22Rv1 (cell line): ENCODE data around the gene KIFC3.

Experiments used
- CTCF ChIP-seq: fragments of 450-650 bp; IDR thresholded peaks from 2 replicates; pipeline ENCODE4 v1.5.1; 2017; ENCODE audit warnings: mild to moderate bottlenecking
- ZFX ChIP-seq: fragments of 450-650 bp; IDR thresholded peaks from 2 replicates; pipeline ENCODE4 v1.6.1; 2017; ENCODE audit warnings: antibody characterized with exemption, borderline replicate concordance

- TF ChIP-seq CTCF, result no peak
- TF ChIP-seq ZFX, result no peak
Measured at GRCh38 chr16:57741660-57742191, 60.6 kb downstream of the KIFC3 start.
